ENCODE measurements around the gene HPCAL1. TPM values are rescaled to one million over a fixed set of nuclear protein-coding genes. Genes with fewer than 3 reads are reported as not detected.

HPCAL1 gene
- total and polyA plus RNA-seq, 3 experiments from 2014 or later = 44.1 to 96.3 (median 47.6) TPM

- no peaks in the 10 kb centered on the region for H3K36me3 ChIP-seq (ENCODE audit: insufficient read depth, low read length)
- H3K4me1 Mint-ChIP-seq = no peaks in the 10 kb centered on the region
- DNase-seq = peak in 1 of 5 donors; percentile 26
- H3K27me3 Mint-ChIP-seq = no peaks in the 10 kb centered on the region
- no peaks in the 10 kb centered on the region for H3K9me3 ChIP-seq (ENCODE audit: low read length)
- POLR2A ChIA-PET = no interaction called here
- no peak overlapping the region for H3K4me3 ChIP-seq (ENCODE audit: low read length)
- no peaks in the 10 kb centered on the region for H3K27me3 ChIP-seq (ENCODE audit: insufficient read depth, low read length, poor library complexity, severe bottlenecking)
- H3K4me3 Mint-ChIP-seq = no peak overlapping the region
- no peak overlapping the region for H3K27ac ChIP-seq (ENCODE audit: low read depth, low read length)
- CTCF ChIA-PET = interaction anchor here (1.4 to 2.3 kb wide), 3 partner anchors 13 to 125 kb away, joined by 3 to 11 read pairs (median 9); partner anchors contain the start of gene HPCAL1
- H3K36me3 Mint-ChIP-seq = no peaks in the 10 kb centered on the region
- no peaks in the 10 kb centered on the region for H3K4me1 ChIP-seq (ENCODE audit: insufficient read depth, low read length)
- H3K9me3 Mint-ChIP-seq = no peaks in the 10 kb centered on the region
- H3K27ac Mint-ChIP-seq = no peak overlapping the region
Measured at GRCh38 chr2:10284108-10284870, 18.4 kb upstream of the HPCAL1 start.

DNA sequence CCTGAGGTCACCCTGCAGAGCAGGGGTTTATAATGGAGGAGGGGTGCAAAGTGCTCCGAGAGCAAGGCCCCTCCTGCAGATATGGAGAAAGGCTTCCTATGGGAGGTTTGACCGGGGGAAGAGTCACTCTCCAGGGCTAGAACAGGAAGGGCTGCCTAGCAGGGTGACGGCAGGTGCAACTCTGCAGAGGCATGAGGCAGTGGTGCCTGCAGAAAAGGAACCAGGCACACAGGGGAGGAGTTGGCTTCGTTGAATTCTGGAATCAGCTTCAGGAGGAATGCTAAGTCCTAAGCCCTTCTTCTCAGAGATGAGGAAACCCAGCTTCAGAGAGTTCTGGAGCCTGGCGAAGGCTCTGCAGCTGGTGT lies 17.5 kb upstream of the HPCAL1 start:
- Mint-ChIP-seq H3K36me3 (no peaks in the 10 kb centered on the region), H3K27ac (no peak overlapping the region), H3K4me3 (no peak overlapping the region), H3K9me3 (no peaks in the 10 kb centered on the region), H3K27me3 (no peaks in the 10 kb centered on the region), H3K4me1 (no peaks in the 10 kb centered on the region)
- Histone ChIP-seq H3K27ac (ENCODE audit: low read depth, low read length) (no peak overlapping the region), H3K27me3 (ENCODE audit: insufficient read depth, low read length, poor library complexity, severe bottlenecking) (no peaks in the 10 kb centered on the region), H3K4me3 (ENCODE audit: low read length) (no peak overlapping the region), H3K36me3 (ENCODE audit: insufficient read depth, low read length) (no peaks in the 10 kb centered on the region), H3K4me1 (ENCODE audit: insufficient read depth, low read length) (no peaks in the 10 kb centered on the region), H3K9me3 (ENCODE audit: low read length) (no peaks in the 10 kb centered on the region)
- DNase-seq = no peak
- POLR2A ChIA-PET = no interaction called here
- CTCF ChIA-PET = interaction anchor here (1.4 to 3.2 kb wide), 3 partner anchors 14 to 124 kb away, joined by 3 to 11 read pairs (median 10); no protein-coding TSS in a partner anchor

DNA sequence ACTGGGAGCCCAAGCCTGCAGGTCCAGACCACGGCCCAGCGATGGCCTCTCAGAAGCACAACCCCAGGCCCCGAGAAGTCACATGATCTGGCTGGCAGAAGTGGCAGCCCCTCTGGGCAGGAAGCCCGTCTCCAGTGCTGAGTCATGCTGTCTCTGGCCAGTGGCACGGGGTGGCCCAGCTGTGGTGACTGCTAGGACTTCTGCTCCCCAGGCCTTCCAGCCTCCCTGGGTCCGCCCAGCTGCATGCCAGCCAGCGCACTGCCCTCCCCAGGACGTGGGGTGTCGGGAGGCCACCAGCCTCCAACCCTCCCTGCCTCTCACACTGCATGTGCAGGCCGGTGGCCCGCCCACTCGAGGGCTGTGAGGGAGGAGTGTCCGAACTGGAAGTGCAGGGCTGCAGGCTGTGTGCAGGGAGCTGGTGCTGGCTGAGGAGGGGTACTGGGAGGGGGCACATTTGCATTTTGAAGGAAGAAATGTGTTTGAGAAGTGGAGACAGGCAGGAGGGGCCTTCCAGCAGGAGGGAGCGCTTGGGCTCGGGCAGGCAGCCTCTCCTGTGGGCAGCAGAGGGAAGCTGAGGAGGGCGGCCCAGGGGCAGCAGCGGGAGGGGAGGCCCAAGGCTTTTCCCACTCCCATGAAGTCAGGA lies 17.0 kb upstream of the HPCAL1 start:
- Histone ChIP-seq H3K36me3 (ENCODE audit: insufficient read depth, low read length) (no peaks in the 10 kb centered on the region), H3K4me3 (ENCODE audit: low read length) (no peak overlapping the region), H3K4me1 (ENCODE audit: insufficient read depth, low read length) (no peaks in the 10 kb centered on the region), H3K27me3 (ENCODE audit: insufficient read depth, low read length, poor library complexity, severe bottlenecking) (no peaks in the 10 kb centered on the region), H3K27ac (ENCODE audit: low read depth, low read length) (no peak overlapping the region), H3K9me3 (ENCODE audit: low read length) (no peaks in the 10 kb centered on the region)
- Mint-ChIP-seq H3K4me1 (no peaks in the 10 kb centered on the region), H3K27ac (no peak overlapping the region), H3K27me3 (no peaks in the 10 kb centered on the region), H3K9me3 (no peaks in the 10 kb centered on the region), H3K4me3 (no peak overlapping the region), H3K36me3 (no peaks in the 10 kb centered on the region)
- ChIA-PET CTCF (interaction anchor here (0.5 to 3.2 kb wide), 2 partner anchors 123 to 150 kb away, joined by 3 to 10 read pairs; no protein-coding TSS in a partner anchor), POLR2A (no interaction called here)
- DNase-seq = peak in 1 of 5 donors; percentile 47

GRCh38 chr2:10286216-10287037 lies 16.3 kb upstream of the HPCAL1 start:
- H3K9me3 Mint-ChIP-seq = no peaks in the 10 kb centered on the region
- no peaks in the 10 kb centered on the region for H3K27me3 ChIP-seq (ENCODE audit: insufficient read depth, low read length, poor library complexity, severe bottlenecking)
- CTCF ChIA-PET = interaction anchor here (0.5 to 3.2 kb wide), 3 partner anchors 13 to 149 kb away, joined by 3 to 10 read pairs (median 3); no protein-coding TSS in a partner anchor
- POLR2A ChIA-PET = interaction anchor here (0.5 kb wide), 1 partner anchor 11 kb away, joined by 3 read pairs; no protein-coding TSS in a partner anchor
- no peaks in the 10 kb centered on the region for H3K4me1 ChIP-seq (ENCODE audit: insufficient read depth, low read length)
- H3K36me3 Mint-ChIP-seq = no peaks in the 10 kb centered on the region
- no peak overlapping the region for H3K27ac Mint-ChIP-seq
- H3K36me3 ChIP-seq (ENCODE audit: insufficient read depth, low read length) = no peaks in the 10 kb centered on the region
- H3K4me3 Mint-ChIP-seq = no peak overlapping the region
- no peak overlapping the region for H3K27ac ChIP-seq (ENCODE audit: low read depth, low read length)
- no peaks in the 10 kb centered on the region for H3K27me3 Mint-ChIP-seq
- DNase-seq = peak in 1 of 5 donors; percentile 40
- no peaks in the 10 kb centered on the region for H3K9me3 ChIP-seq (ENCODE audit: low read length)
- no peaks in the 10 kb centered on the region for H3K4me1 Mint-ChIP-seq
- no peak overlapping the region for H3K4me3 ChIP-seq (ENCODE audit: low read length)

DNA sequence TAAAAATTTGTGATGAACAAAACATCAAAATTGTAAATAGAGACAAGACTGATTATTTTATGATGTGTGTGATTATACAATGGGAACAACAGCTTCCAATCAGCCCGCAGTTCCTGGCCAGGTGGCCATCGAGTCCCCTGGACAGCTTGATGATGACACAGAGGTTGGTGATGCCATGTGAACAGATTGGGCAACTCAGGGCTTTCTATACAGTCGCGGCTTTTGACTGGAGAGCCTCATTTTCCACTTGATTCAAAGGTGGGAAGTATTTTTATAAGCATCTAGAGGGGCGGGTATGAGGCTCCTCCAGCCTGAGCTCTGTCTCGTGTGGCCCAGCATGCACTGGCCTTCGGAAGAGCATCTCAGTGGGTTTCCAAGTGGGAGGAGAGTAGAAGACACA lies 14.9 kb upstream of the HPCAL1 start:
- no peaks in the 10 kb centered on the region for H3K36me3 Mint-ChIP-seq
- POLR2A ChIA-PET = no interaction called here
- Histone ChIP-seq H3K36me3 (ENCODE audit: insufficient read depth, low read length) (no peaks in the 10 kb centered on the region), H3K27ac (ENCODE audit: low read depth, low read length) (no peak overlapping the region), H3K4me3 (ENCODE audit: low read length) (no peak overlapping the region), H3K9me3 (ENCODE audit: low read length) (no peaks in the 10 kb centered on the region), H3K27me3 (ENCODE audit: insufficient read depth, low read length, poor library complexity, severe bottlenecking) (no peaks in the 10 kb centered on the region), H3K4me1 (ENCODE audit: insufficient read depth, low read length) (no peaks in the 10 kb centered on the region)
- no peak for DNase-seq
- H3K9me3 Mint-ChIP-seq = no peaks in the 10 kb centered on the region
- H3K27ac Mint-ChIP-seq = no peak overlapping the region
- H3K4me3 Mint-ChIP-seq = no peak overlapping the region
- CTCF ChIA-PET = interaction anchor here (1.3 to 3.2 kb wide), 2 partner anchors 12 to 121 kb away, joined by 3 to 10 read pairs; no protein-coding TSS in a partner anchor
- no peaks in the 10 kb centered on the region for H3K27me3 Mint-ChIP-seq
- no peaks in the 10 kb centered on the region for H3K4me1 Mint-ChIP-seq

DNA sequence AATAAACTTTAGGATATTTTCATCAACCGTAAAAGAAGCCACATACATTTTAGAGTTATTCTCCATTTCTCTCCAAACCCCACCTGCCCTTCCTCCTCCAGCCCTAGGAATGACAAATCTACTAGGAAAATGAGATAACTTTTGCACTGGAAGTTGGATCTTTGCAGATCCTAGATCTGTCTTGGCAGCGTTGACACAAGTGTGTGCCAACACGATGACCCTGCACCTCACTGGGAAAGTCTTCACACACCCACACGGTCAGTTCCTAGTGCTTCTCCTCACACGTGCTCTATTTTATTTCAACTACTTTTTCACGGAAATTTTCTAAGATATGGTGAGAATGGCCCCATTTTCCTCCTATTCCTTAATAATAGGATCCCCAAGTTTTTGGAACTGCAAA lies 14.1 kb upstream of the HPCAL1 start:
- Mint-ChIP-seq H3K27ac (no peak overlapping the region), H3K27me3 (no peaks in the 10 kb centered on the region), H3K4me1 (no peaks in the 10 kb centered on the region), H3K36me3 (no peaks in the 10 kb centered on the region), H3K9me3 (no peaks in the 10 kb centered on the region), H3K4me3 (no peak overlapping the region)
- no peaks in the 10 kb centered on the region for H3K36me3 ChIP-seq (ENCODE audit: insufficient read depth, low read length)
- H3K27me3 ChIP-seq (ENCODE audit: insufficient read depth, low read length, poor library complexity, severe bottlenecking) = no peaks in the 10 kb centered on the region
- ChIA-PET POLR2A (no interaction called here), CTCF (interaction anchor here (1.2 kb wide), 1 partner anchor 121 kb away, joined by 4 read pairs; no protein-coding TSS in a partner anchor)
- H3K4me1 ChIP-seq (ENCODE audit: insufficient read depth, low read length) = no peaks in the 10 kb centered on the region
- no peak overlapping the region for H3K27ac ChIP-seq (ENCODE audit: low read depth, low read length)
- no peak overlapping the region for H3K4me3 ChIP-seq (ENCODE audit: low read length)
- H3K9me3 ChIP-seq (ENCODE audit: low read length) = no peaks in the 10 kb centered on the region
- DNase-seq = no peak

- no peaks in the 10 kb centered on the region for H3K9me3 ChIP-seq (ENCODE audit: low read length)
- H3K4me3 ChIP-seq (ENCODE audit: low read length) = no peak overlapping the region
- no peaks in the 10 kb centered on the region for H3K27me3 Mint-ChIP-seq
- H3K4me3 Mint-ChIP-seq = no peak overlapping the region
- no peaks in the 10 kb centered on the region for H3K4me1 Mint-ChIP-seq
- H3K27me3 ChIP-seq (ENCODE audit: insufficient read depth, low read length, poor library complexity, severe bottlenecking) = no peaks in the 10 kb centered on the region
- ChIA-PET CTCF (interaction anchor here (1.2 kb wide), 1 partner anchor 120 kb away, joined by 4 read pairs; no protein-coding TSS in a partner anchor), POLR2A (no interaction called here)
- peaks cover 0 to 4% (median 0%) of the 10 kb centered on the region in 3 donors for H3K36me3 Mint-ChIP-seq
- peaks cover 0 to 7% (median 3%) of the 10 kb centered on the region in 5 donors for H3K9me3 Mint-ChIP-seq
- no peak for DNase-seq
- H3K27ac ChIP-seq (ENCODE audit: low read depth, low read length) = no peak overlapping the region
- H3K4me1 ChIP-seq (ENCODE audit: insufficient read depth, low read length) = no peaks in the 10 kb centered on the region
- H3K27ac Mint-ChIP-seq = no peak overlapping the region
- H3K36me3 ChIP-seq (ENCODE audit: insufficient read depth, low read length) = no peaks in the 10 kb centered on the region
Measured at GRCh38 chr2:10289352-10289751, 13.4 kb upstream of the HPCAL1 start.
